ENCODE measurements around the gene TDRD3.

GRCh38 chr13:60398907-60399589, 2.0 kb downstream of the TDRD3 start:
- TF ChIP-seq CTCF (conservative IDR thresholded peaks at IDR 0.05; ENCODE audit: low read depth in 2 of 2) (no peak), EZH2 (IDR thresholded peaks at IDR 0.05; ENCODE audit: low read depth, unreplicated experiment) (no peak), POLR2AphosphoS5 (IDR thresholded peaks at IDR 0.05; ENCODE audit: low read depth) (no peak), REST (IDR thresholded peaks at IDR 0.05; ENCODE audit: unreplicated experiment) (no peak), JUNB (IDR thresholded peaks at IDR 0.05; ENCODE audit: unreplicated experiment) (no peak)

Measured in GM23338 (cell line).